Measurements from ENCODE around the gene ERP29. TPM values are rescaled to one million over a fixed set of nuclear protein-coding genes. Genes with fewer than 3 reads are reported as not detected.

ERP29 gene
- total RNA-seq, 6 experiments from 2014 or later, result 41.7 to 124 (median 94.3) TPM

Small RNAs within 50 kb of the gene (microRNA-seq; reads per million reads assigned to microRNA genes)
- gene MIR3657, result 0 reads per million in 2 donors

Small RNAs within 50 kb of the gene (small RNA-seq; reads per million reads assigned to genes)
- gene AC004024.1, result 0 to 1.6 reads per million in 2 experiments
- gene MIR3657, result 0 reads per million in 2 experiments
- gene RF00019, result 0 reads per million in 2 experiments

Other genes with a start within 250 kb of the ERP29 start
- 1,000 to 10,000 TPM in 2 of 6 experiments, 100 to 1,000 TPM in 4; 287 to 1,060 (median 749) TPM for gene ALDH2, start 246.5 kb upstream of the ERP29 start, total RNA-seq
- gene MAPKAPK5, start 171.2 kb upstream of the ERP29 start, total RNA-seq, result 10 to 100 TPM; 18.0 to 28.1 (median 19.9) TPM
- 1 to 10 TPM; 3.6 to 8.9 (median 6.7) TPM for gene TMEM116, start 261 bp upstream of the ERP29 start, total RNA-seq
- gene NAA25, start 95.4 kb downstream of the ERP29 start, total RNA-seq, result 10 to 100 TPM in 5 of 6 experiments, 1 to 10 TPM in 1; 9.7 to 11.8 (median 10.8) TPM
- 10 to 100 TPM in 3 of 6 experiments, 1 to 10 TPM in 3; 6.3 to 14.9 (median 10.3) TPM for gene TRAFD1, start 112.1 kb downstream of the ERP29 start, total RNA-seq